ENCODE measurements around the gene KCNIP4.

The KCNIP4 gene

GRCh38 chr4:21596521-21596920 is 352.1 kb downstream of the KCNIP4 start:
- TF ChIP-seq, protein P1, sequence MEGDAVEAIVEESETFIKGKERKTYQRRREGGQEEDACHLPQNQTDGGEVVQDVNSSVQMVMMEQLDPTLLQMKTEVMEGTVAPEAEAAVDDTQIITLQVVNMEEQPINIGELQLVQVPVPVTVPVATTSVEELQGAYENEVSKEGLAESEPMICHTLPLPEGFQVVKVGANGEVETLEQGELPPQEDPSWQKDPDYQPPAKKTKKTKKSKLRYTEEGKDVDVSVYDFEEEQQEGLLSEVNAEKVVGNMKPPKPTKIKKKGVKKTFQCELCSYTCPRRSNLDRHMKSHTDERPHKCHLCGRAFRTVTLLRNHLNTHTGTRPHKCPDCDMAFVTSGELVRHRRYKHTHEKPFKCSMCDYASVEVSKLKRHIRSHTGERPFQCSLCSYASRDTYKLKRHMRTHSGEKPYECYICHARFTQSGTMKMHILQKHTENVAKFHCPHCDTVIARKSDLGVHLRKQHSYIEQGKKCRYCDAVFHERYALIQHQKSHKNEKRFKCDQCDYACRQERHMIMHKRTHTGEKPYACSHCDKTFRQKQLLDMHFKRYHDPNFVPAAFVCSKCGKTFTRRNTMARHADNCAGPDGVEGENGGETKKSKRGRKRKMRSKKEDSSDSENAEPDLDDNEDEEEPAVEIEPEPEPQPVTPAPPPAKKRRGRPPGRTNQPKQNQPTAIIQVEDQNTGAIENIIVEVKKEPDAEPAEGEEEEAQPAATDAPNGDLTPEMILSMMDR (IDR thresholded peaks at IDR 0.05) = no peak

DNA sequence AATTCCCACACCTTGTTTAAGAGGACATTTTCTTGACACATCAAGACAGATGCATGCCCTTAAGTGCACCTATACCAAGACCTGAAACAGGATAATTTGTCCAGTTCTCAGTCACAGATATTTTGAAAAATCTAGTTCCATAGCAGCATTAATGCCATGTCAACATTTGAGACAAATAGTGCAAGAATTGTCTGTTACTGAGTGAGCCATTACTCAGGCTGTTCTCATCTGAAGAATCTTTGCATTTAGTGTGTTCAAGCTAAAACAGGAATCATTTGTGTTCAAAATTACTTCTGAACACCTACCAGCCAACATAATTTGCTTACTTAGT is 354.9 kb downstream of the KCNIP4 start:
- TF ChIP-seq, protein P1 (IDR thresholded peaks at IDR 0.05) = no peak

DNA sequence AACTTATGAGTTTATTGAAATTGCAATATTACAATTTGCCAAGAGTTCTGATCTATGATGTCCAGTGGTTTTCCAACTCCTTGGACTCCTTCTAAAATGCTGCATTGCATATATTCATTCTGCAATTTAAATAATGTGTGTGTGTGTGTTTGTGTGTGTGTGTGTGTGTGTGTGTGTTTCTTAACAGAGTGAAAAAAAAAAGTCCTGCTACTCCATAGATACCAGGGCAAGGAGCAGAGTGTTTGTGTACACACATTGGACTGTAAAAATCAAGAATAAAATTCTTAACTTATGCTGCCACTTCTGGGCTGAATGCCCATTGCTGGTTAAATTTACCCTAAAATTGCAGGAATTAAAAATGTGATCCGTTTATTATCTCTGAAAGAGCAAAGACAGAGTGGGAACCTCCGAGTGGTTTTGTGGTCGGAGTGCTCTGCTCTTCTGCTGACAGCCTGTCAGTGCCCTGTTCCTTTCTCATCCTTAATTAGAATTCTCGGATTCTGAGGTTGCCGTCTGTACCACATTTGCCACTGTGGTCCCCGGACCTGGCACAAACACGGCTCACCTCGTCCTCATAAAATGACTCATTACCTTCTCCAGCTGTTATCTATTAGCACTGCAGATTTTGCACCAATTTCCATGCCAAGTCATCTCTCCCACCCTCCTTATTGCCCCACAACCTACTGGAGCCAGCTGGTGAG is 355.5 kb downstream of the KCNIP4 start:
- TF ChIP-seq, protein P1 (IDR thresholded peaks at IDR 0.05) = no peak

DNA sequence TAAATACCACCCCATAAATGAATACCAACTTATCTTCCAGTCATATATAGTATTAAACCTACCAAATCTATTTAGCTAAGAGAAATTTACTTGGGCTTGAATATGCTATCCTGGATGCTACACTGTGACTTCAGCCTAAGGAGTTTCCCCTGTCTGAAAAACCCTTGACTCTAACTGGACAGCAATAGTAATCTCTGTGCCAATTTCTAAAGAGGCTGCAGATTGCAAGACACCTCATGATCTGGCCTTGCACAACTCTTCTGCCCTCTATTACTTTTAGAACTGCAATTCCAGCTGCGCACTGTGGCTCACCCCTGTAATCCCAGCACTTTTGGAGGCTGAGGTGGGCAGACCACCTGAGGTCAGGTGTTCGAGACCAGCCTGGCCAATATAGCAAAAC is 371.5 kb downstream of the KCNIP4 start:
- TF ChIP-seq, protein P1 (IDR thresholded peaks at IDR 0.05) = no peak

- TF ChIP-seq, protein P1 (IDR thresholded peaks at IDR 0.05) = no peak
These were observed 377.5 kb downstream of the KCNIP4 start for GRCh38 chr4:21571100-21571499.

- TF ChIP-seq, protein P1 (IDR thresholded peaks at IDR 0.05) = no peak
These were observed 378.9 kb downstream of the KCNIP4 start for GRCh38 chr4:21569638-21570037.

DNA sequence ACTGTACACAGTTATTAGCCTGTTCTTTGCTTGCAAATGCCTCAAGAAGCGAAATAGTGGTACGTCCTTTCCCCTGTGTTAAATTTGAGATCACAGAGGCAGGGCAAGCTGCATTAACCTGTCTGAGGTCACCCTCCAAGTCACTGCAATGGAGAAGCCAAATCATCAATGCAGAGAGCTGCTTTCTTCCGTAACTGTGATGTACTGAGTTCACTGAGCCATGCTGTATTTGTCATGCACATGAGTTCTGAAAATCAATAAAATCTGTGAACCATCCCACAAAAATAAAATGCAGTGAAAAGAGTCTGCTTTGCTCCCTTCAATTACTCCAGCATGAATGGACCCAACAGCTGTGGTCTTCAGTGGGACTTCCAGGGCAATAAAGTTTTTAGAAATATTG is 393.5 kb downstream of the KCNIP4 start:
- TF ChIP-seq, protein P1 (IDR thresholded peaks at IDR 0.05) = no peak

DNA sequence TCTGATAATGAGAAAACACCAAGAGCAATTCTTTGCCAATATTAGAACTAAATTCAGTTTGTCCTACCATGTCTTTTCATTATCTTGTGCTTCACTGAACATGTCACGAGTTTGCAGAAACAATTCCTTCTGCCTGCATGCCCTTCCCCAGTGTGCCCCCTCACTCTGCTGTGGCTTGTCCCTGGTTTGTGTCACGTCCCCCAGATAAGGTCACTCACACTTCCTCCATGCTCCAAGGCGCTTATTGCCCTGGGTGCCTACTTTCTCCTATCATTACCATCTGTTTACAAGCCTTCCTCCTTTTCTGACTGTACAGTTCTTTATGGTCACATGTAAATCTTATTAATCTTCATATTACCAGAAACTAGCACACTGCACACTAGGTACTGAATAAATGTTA is 394.1 kb downstream of the KCNIP4 start:
- TF ChIP-seq, protein P1 (IDR thresholded peaks at IDR 0.05) = no peak
